Calu3 (cell line): ENCODE results near the gene PKIG. TPM values are rescaled to one million over a fixed set of nuclear protein-coding genes. Genes with fewer than 3 reads are reported as not detected.

ENCODE experiments used
- BruUV-seq: library from RNA; stranded (reverse); fragments of 400-500 nt; replicated peaks from 2 replicates; lab custom pipeline; 2021; lab: Mats Ljungman, UMichigan
- CTCF ChIA-PET: fragments of 300-600 bp; sonication (Branson Sonifier 250); formaldehyde crosslinking; loops from one replicate; lab custom pipeline; 2022; ENCODE audit warnings: antibody characterized with exemption; lab: Charles Lee
- DNase-seq: peaks from one replicate; pipeline ENCODE4 v3.0.0; 2022
- H3K27ac Mint-ChIP-seq: one replicate; pipeline ENCODE4 v1.8.0; 2022; ENCODE audit warnings: mixed read lengths; ENCODE audit not compliant: unreplicated experiment
- H3K27me3 Mint-ChIP-seq: one replicate; pipeline ENCODE4 v1.8.0; 2022; ENCODE audit warnings: mixed read lengths; ENCODE audit not compliant: unreplicated experiment
- H3K36me3 Mint-ChIP-seq: one replicate; pipeline ENCODE4 v1.8.0; 2022; ENCODE audit warnings: mild to moderate bottlenecking, moderate library complexity, mixed read lengths; ENCODE audit not compliant: insufficient read depth, unreplicated experiment
- H3K4me1 Mint-ChIP-seq: one replicate; pipeline ENCODE4 v1.8.0; 2022; ENCODE audit warnings: mild to moderate bottlenecking, low read depth, mixed read lengths; ENCODE audit not compliant: unreplicated experiment
- H3K4me3 Mint-ChIP-seq: one replicate; pipeline ENCODE4 v1.8.0; 2022; ENCODE audit warnings: mild to moderate bottlenecking, low read depth, moderate library complexity, mixed read lengths; ENCODE audit not compliant: unreplicated experiment
- H3K9me3 Mint-ChIP-seq: one replicate; pipeline ENCODE4 v1.8.0; 2022; ENCODE audit warnings: low read depth, mixed read lengths; ENCODE audit not compliant: unreplicated experiment
- intact Hi-C: fragments of 100-400 bp; cut with micrococcal nuclease; formaldehyde crosslinking; loops from one replicate; pipeline ENCODE4 v1.10.0; 2022; ENCODE audit not compliant: unreplicated experiment
- total RNA-seq: library from RNA; stranded (reverse); gene quantifications from 2 replicates; pipeline ENCODE4 v1.2.3, GENCODE V29; 2022
- TF ChIP-seq, protein P1 (sequence below): fragments of 200-600 bp; IDR thresholded peaks from one replicate; pipeline ENCODE4 v1.8.0; 2022; ENCODE audit warnings: antibody characterized with exemption; ENCODE audit not compliant: unreplicated experiment

The PKIG gene
- total RNA-seq, 1 experiment from 2014 or later: 6.6 TPM

DNA sequence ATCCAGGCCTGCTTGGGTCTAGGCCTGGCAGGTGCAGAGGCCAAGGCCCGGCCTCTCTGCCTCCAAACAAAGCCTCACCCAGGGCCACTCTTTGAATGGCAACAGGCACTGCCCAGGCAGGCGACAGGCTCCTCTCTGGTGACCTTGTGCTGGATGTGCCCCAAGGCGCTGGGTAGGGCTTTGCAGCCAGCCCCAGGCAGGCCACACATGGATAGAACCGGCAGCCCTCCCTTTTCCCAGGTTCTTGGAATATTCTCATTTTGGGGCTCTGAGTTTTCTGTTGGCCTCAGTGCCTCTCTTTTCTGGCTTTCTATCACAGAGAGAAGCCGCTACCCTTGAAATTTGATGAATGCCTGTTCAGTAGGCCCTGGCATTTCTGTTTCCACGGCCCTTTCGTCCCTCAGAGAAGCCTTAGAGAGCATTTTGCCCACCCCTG is 18.9 kb downstream of the PKIG start:
- intact Hi-C loops: no loop called here
- Mint-ChIP-seq H3K27ac (no peak overlapping the region), H3K4me3 (no peak overlapping the region), H3K4me1 (peaks cover 7% of the 10 kb centered on the region), H3K36me3 (no peaks in the 10 kb centered on the region), H3K27me3 (no peaks in the 10 kb centered on the region), H3K9me3 (no peaks in the 10 kb centered on the region)
- TF ChIP-seq, protein P1, sequence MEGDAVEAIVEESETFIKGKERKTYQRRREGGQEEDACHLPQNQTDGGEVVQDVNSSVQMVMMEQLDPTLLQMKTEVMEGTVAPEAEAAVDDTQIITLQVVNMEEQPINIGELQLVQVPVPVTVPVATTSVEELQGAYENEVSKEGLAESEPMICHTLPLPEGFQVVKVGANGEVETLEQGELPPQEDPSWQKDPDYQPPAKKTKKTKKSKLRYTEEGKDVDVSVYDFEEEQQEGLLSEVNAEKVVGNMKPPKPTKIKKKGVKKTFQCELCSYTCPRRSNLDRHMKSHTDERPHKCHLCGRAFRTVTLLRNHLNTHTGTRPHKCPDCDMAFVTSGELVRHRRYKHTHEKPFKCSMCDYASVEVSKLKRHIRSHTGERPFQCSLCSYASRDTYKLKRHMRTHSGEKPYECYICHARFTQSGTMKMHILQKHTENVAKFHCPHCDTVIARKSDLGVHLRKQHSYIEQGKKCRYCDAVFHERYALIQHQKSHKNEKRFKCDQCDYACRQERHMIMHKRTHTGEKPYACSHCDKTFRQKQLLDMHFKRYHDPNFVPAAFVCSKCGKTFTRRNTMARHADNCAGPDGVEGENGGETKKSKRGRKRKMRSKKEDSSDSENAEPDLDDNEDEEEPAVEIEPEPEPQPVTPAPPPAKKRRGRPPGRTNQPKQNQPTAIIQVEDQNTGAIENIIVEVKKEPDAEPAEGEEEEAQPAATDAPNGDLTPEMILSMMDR: no peak
- no peak for DNase-seq
- CTCF ChIA-PET: no interaction called here
- no TSS peak for BruUV-seq

DNA sequence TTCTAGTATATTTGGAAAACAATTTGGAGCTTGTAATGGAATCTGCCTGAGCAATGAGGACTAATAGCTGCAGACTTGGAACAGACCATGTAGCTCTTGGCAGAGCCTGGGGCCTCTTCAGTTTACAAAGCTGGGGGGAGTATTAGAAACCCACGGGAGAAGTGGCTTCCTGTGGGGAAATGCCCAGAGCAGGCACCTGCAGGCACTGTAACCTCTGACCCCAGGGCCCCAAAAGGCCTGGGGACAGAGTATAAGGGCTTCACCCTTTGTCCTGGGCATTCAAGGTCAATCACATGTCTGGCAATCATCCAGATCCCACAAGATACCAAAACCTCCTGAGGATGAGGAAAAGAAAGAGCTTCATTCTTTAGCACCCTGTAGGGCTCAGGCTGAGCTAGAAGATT is 19.4 kb downstream of the PKIG start:
- no peaks in the 10 kb centered on the region for H3K9me3 Mint-ChIP-seq
- CTCF ChIA-PET: interaction anchor here (0.5 to 1.1 kb wide), 2 partner anchors 15 to 1143 kb away, joined by 3 to 5 read pairs; no protein-coding TSS in a partner anchor
- H3K4me3 Mint-ChIP-seq: no peak overlapping the region
- peaks cover 1% of the 10 kb centered on the region for H3K4me1 Mint-ChIP-seq
- no peaks in the 10 kb centered on the region for H3K36me3 Mint-ChIP-seq
- no peak overlapping the region for H3K27ac Mint-ChIP-seq
- intact Hi-C loops: no loop called here
- TF ChIP-seq, protein P1: no peak
- no peaks in the 10 kb centered on the region for H3K27me3 Mint-ChIP-seq
- no peak for DNase-seq
- no TSS peak for BruUV-seq

DNA sequence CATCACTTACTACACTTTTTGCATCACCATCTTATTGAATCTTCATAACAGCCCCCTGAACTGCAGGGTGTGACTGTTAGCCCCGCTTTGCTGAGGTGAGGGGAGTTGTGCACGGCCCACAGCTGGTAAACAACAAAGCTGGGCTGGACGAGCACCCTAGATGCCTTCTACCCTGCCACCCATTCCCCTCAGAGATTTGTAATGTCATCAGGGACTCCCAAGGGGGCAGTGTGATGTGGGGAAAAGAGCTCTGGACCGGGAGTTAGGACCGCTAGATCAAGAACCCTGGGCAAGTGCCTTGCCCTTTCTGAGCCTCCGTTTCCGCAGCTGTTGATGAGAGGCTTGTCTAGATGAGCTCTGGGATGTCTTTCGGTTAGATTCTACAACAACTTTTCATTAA is 20.9 kb downstream of the PKIG start:
- no peak overlapping the region for H3K27ac Mint-ChIP-seq
- H3K4me3 Mint-ChIP-seq: no peak overlapping the region
- no TSS peak for BruUV-seq
- H3K4me1 Mint-ChIP-seq: no peaks in the 10 kb centered on the region
- H3K27me3 Mint-ChIP-seq: no peaks in the 10 kb centered on the region
- TF ChIP-seq, protein P1: no peak
- CTCF ChIA-PET: interaction anchor here (0.7 kb wide), 1 partner anchor 18 kb away, joined by 5 read pairs; no protein-coding TSS in a partner anchor
- H3K36me3 Mint-ChIP-seq: no peaks in the 10 kb centered on the region
- intact Hi-C loops: no loop called here
- DNase-seq: no peak
- no peaks in the 10 kb centered on the region for H3K9me3 Mint-ChIP-seq

- Mint-ChIP-seq H3K4me1 (peaks cover 17% of the 10 kb centered on the region), H3K4me3 (no peak overlapping the region), H3K9me3 (no peaks in the 10 kb centered on the region), H3K27ac (no peak overlapping the region), H3K27me3 (no peaks in the 10 kb centered on the region), H3K36me3 (no peaks in the 10 kb centered on the region)
- CTCF ChIA-PET: no interaction called here
- DNase-seq: no peak
- TF ChIP-seq, protein P1: no peak
- BruUV-seq: no TSS peak
- intact Hi-C loops: no loop called here
Measured at GRCh38 chr20:44606725-44607441, 24.5 kb downstream of the PKIG start.
